HepG2 (cell line): ENCODE data around the gene SLX9. TPM values are rescaled to one million over a fixed set of nuclear protein-coding genes. Genes with fewer than 3 reads are reported as not detected.

Experiments
- ADNP ChIP-seq: sonication (generic); formaldehyde crosslinking; IDR thresholded peaks from 2 replicates; pipeline ENCODE4 v1.4.0; 2020; ENCODE audit warnings: missing genetic modification reagents
- FOXJ3 ChIP-seq: sonication (generic); formaldehyde crosslinking; IDR thresholded peaks from 2 replicates; pipeline ENCODE4 v1.4.0; 2020; ENCODE audit warnings: missing genetic modification reagents, mild to moderate bottlenecking, borderline replicate concordance
- HNRNPL ChIP-seq: fragments of 200-400 bp; formaldehyde crosslinking; IDR thresholded peaks from 2 replicates; pipeline ENCODE4 v1.6.1; 2017; ENCODE audit warnings: mild to moderate bottlenecking, low read depth, low read length
- NCOA2 ChIP-seq: sonication (generic); formaldehyde crosslinking; IDR thresholded peaks from 2 replicates; pipeline ENCODE4 v1.8.0; 2022; ENCODE audit warnings: inconsistent platforms
- NONO ChIP-seq, 2 experiments: fragments of 450-650 bp in 1 of 2; sonication (generic) in 1 of 2; formaldehyde crosslinking in 1 of 2; IDR thresholded peaks in 1 of 2; conservative IDR thresholded peaks in 1 of 2; 2 replicates each; pipeline versions ENCODE4 v1.6.1 to v1.8.0; 2017 to 2022; ENCODE audit warnings: mild to moderate bottlenecking in 1 of 2, missing genetic modification reagents in 1 of 2, moderate library complexity in 1 of 2
- PBX3 ChIP-seq: sonication (generic); formaldehyde crosslinking; IDR thresholded peaks from 2 replicates; pipeline ENCODE4 v1.8.1; 2023; ENCODE audit warnings: missing genetic modification reagents, inconsistent platforms, borderline replicate concordance
- SCMH1 ChIP-seq: sonication (generic); formaldehyde crosslinking; IDR thresholded peaks from 2 replicates; pipeline ENCODE4 v1.9.0; 2021; ENCODE audit warnings: missing genetic modification reagents, mild to moderate bottlenecking, borderline replicate concordance
- TCF7 ChIP-seq: sonication (generic); IDR thresholded peaks from 2 replicates; pipeline ENCODE4 v1.6.1; 2016; ENCODE audit warnings: antibody characterized with exemption, low read depth
- TMF1 ChIP-seq: sonication (generic); formaldehyde crosslinking; IDR thresholded peaks from 2 replicates; pipeline ENCODE4 v1.8.1; 2022; ENCODE audit warnings: low read depth, missing genetic modification reagents
- ZBTB7A ChIP-seq: sonication (generic); formaldehyde crosslinking; IDR thresholded peaks from 2 replicates; pipeline ENCODE4 v1.8.0; 2022; ENCODE audit warnings: mild to moderate bottlenecking, missing genetic modification reagents
- ZNF354B ChIP-seq: sonication (generic); formaldehyde crosslinking; IDR thresholded peaks from 2 replicates; pipeline ENCODE4 v1.8.0; 2022; ENCODE audit warnings: mild to moderate bottlenecking, missing genetic modification reagents
- ZNF367 ChIP-seq: sonication (generic); formaldehyde crosslinking; IDR thresholded peaks from 2 replicates; pipeline ENCODE4 v1.4.0; 2020; ENCODE audit warnings: missing genetic modification reagents, borderline replicate concordance
- ZNF569 ChIP-seq: sonication (generic); formaldehyde crosslinking; IDR thresholded peaks from 2 replicates; pipeline ENCODE4 v1.5.0; 2020; ENCODE audit warnings: mild to moderate bottlenecking, missing genetic modification reagents, moderate library complexity, borderline replicate concordance
- ZNF616 ChIP-seq: sonication (generic); formaldehyde crosslinking; IDR thresholded peaks from 2 replicates; pipeline ENCODE4 v1.5.0; 2020; ENCODE audit warnings: low read depth, mild to moderate bottlenecking, missing genetic modification reagents
- ZSCAN12 ChIP-seq: sonication (generic); formaldehyde crosslinking; IDR thresholded peaks from 2 replicates; pipeline ENCODE4 v1.9.0; 2021; ENCODE audit warnings: mild to moderate bottlenecking, missing genetic modification reagents
- polyA plus RNA-seq, 8 experiments: library from polyadenylated mRNA; depleted of rRNA in 3 of 8; stranded (reverse) in 7 of 8; unstranded in 1 of 8; fragments of >200 nt; fragmentation: Illumina TruSeq in 4 of 8; extraction: Trizol in 4 of 8; gene quantifications; 2 replicates each; pipeline versions ENCODE4 v1.2.1 to v1.2.3, GENCODE V29; 2011 to 2016; ENCODE audit warnings: low read depth in 4 of 8, missing spikeins in 1 of 8, mixed read lengths in 1 of 8; ENCODE audit not compliant: insufficient read depth in 1 of 8
- total RNA-seq, 5 experiments: library from RNA; depleted of rRNA; stranded (reverse); fragments of >200 nt; fragmentation: Illumina TruSeq; extraction: Trizol; gene quantifications; 2 replicates each; pipeline ENCODE4 v1.2.3, GENCODE V29; 2016; ENCODE audit warnings: low read depth in 1 of 5
- TF ChIP-seq, protein P1 (sequence below), 2 experiments: fragments of 450-650 bp in 1 of 2; sonication (generic) in 1 of 2; formaldehyde crosslinking in 1 of 2; IDR thresholded peaks; 2 replicates each; pipeline versions ENCODE4 v1.6.1 to v1.8.0; 2016 to 2022; ENCODE audit warnings: antibody characterized with exemption in 1 of 2, mild to moderate bottlenecking in 1 of 2, missing genetic modification reagents in 1 of 2
- TF ChIP-seq, protein P2 (sequence below): sonication (generic); formaldehyde crosslinking; conservative IDR thresholded peaks from 2 replicates; pipeline ENCODE4 v1.4.0; 2020; ENCODE audit warnings: missing genetic modification reagents

Gene SLX9
- total and polyA plus RNA-seq, 2 of the 13 experiments (the other 11 are each of a cell fraction or from before 2014, with no cell fraction given): 21.0 to 47.1 TPM

DNA sequence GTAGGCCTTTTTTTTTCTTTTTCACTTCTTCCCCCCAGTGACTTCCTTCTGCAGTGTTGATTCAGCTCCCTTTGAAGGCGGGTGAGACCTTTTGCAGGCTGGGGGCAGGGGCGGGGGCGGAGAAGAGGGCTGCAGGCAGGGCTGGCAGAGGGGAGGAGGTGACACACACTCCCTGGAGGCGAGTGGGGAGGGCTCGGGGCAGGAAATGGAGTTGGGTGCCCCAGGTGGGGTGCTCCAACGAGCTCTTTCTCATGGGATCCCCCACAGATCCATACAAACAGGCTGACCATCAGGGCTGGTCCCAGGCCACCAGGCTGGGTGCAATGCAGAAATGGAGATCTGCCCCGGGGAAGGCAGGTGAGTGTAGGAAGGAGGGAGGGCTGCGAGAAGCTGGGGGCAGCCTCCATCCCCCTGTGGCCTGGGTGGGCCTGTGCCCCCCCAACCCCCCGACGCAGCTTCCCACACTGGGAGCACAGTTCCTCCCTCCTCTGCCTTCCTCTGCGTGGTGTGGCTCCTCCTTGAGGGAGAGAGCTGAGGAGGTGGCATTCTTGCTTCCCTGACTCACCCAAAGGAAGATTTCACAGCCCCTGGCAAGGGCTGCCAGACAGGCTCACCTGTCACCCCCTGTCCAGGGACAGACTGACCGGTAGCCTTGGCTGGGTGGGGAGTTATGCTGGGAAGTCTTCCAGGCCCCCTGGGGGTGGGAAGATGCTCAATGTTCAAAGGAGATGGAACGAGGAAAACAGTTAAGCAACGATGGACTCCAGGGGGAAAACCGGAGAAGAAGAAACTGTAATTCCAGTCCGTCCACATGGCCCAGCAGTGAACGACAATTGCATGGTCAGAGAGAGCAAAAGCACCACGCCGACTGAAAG is 12.0 kb upstream of the SLX9 start (continued):
- TF ChIP-seq, protein P1, sequence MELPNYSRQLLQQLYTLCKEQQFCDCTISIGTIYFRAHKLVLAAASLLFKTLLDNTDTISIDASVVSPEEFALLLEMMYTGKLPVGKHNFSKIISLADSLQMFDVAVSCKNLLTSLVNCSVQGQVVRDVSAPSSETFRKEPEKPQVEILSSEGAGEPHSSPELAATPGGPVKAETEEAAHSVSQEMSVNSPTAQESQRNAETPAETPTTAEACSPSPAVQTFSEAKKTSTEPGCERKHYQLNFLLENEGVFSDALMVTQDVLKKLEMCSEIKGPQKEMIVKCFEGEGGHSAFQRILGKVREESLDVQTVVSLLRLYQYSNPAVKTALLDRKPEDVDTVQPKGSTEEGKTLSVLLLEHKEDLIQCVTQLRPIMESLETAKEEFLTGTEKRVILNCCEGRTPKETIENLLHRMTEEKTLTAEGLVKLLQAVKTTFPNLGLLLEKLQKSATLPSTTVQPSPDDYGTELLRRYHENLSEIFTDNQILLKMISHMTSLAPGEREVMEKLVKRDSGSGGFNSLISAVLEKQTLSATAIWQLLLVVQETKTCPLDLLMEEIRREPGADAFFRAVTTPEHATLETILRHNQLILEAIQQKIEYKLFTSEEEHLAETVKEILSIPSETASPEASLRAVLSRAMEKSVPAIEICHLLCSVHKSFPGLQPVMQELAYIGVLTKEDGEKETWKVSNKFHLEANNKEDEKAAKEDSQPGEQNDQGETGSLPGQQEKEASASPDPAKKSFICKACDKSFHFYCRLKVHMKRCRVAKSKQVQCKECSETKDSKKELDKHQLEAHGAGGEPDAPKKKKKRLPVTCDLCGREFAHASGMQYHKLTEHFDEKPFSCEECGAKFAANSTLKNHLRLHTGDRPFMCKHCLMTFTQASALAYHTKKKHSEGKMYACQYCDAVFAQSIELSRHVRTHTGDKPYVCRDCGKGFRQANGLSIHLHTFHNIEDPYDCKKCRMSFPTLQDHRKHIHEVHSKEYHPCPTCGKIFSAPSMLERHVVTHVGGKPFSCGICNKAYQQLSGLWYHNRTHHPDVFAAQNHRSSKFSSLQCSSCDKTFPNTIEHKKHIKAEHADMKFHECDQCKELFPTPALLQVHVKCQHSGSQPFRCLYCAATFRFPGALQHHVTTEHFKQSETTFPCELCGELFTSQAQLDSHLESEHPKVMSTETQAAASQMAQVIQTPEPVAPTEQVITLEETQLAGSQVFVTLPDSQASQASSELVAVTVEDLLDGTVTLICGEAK (IDR thresholded peaks at IDR 0.05): no peak
- TF ChIP-seq, protein P1 (CRISPR knock-in tag; IDR thresholded peaks at IDR 0.05): 0 out of 2 replicates have a peak, but pooled peaks have one; percentile 17
- TF ChIP-seq NONO (IDR thresholded peaks at IDR 0.05) (no peak), NONO (CRISPR knock-in tag; conservative IDR thresholded peaks at IDR 0.05) (no peak), NCOA2 (CRISPR knock-in tag) (no peak), TMF1 (CRISPR knock-in tag) (no peak), SCMH1 (CRISPR knock-in tag) (no peak), PBX3 (CRISPR knock-in tag) (no peak), ZNF367 (CRISPR knock-in tag) (no peak), TCF7 (peak; percentile 60; the same call in 1 of the 2 replicates), HNRNPL (0 out of 2 replicates have a peak, but pooled peaks have one; percentile 37), ZSCAN12 (no peak), ADNP (CRISPR knock-in tag) (no peak), ZNF569 (CRISPR knock-in tag) (no peak), ZBTB7A (CRISPR knock-in tag) (no peak), ZNF354B (no peak), FOXJ3 (CRISPR knock-in tag) (no peak), ZNF616 (CRISPR knock-in tag) (0 out of 2 replicates have a peak, but pooled peaks have one; percentile 26)
- TF ChIP-seq, protein P2, sequence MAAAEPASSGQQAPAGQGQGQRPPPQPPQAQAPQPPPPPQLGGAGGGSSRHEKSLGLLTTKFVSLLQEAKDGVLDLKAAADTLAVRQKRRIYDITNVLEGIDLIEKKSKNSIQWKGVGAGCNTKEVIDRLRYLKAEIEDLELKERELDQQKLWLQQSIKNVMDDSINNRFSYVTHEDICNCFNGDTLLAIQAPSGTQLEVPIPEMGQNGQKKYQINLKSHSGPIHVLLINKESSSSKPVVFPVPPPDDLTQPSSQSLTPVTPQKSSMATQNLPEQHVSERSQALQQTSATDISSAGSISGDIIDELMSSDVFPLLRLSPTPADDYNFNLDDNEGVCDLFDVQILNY: no peak
